Testis (tissue), 5 donors: ENCODE results near the gene FRZB. TPM values are rescaled to one million over a fixed set of nuclear protein-coding genes. Genes with fewer than 3 reads are reported as not detected.
A peak's percentile ranks its signal among the peaks of the same experiment; 100 is the strongest.

Source experiments
- DNase-seq: peaks from one replicate; pipeline ENCODE4 v3.0.0-alpha.2; 2019
- H3K27ac ChIP-seq, 2 donors: fragments of 200-600 bp; sonication (generic); one replicate each; pipeline ENCODE4 v1.5.1; 2019
- H3K27me3 ChIP-seq: fragments of 200-600 bp; sonication (generic); one replicate; pipeline ENCODE4 v1.5.1; 2019
- H3K36me3 ChIP-seq: fragments of 200-600 bp; sonication (generic); one replicate; pipeline ENCODE4 v1.5.1; 2017; ENCODE audit warnings: low read depth; ENCODE audit errors: missing control alignments
- H3K4me1 ChIP-seq: fragments of 200-600 bp; sonication (generic); one replicate; pipeline ENCODE4 v1.5.1; 2019
- H3K4me3 ChIP-seq, 2 donors: fragments of 200-600 bp; sonication (generic); one replicate each; pipeline ENCODE4 v1.5.1; 2017 to 2019
- H3K9me3 ChIP-seq: fragments of 200-600 bp; sonication (generic); one replicate; pipeline ENCODE4 v1.5.1; 2017
- CTCF ChIP-seq, 3 experiments: fragments of 450-650 bp in 2 of 3; fragments of 200-600 bp in 1 of 3; sonication (generic) in 1 of 3; IDR thresholded peaks; one replicate each; pipeline ENCODE4 v1.5.1; 2016 to 2019; ENCODE audit warnings: antibody characterized with exemption in 3 of 3, mild to moderate bottlenecking in 2 of 3, moderate library complexity in 1 of 3
- POLR2A ChIP-seq: fragments of 450-650 bp; IDR thresholded peaks from one replicate; pipeline ENCODE4 v1.6.1; 2017; ENCODE audit warnings: antibody characterized with exemption, mild to moderate bottlenecking, moderate library complexity
- WGBS, 2 donors: methylation state at CpG; one replicate each; pipeline ENCODE4 v1.1.5; 2018; 5-methylcytosine and 5-hydroxymethylcytosine counted together
- intact Hi-C: fragments of 100-400 bp; cut with DNase I; formaldehyde crosslinking; loops from one replicate; pipeline ENCODE4 v1.15.1; 2023; ENCODE audit warnings: low total_unique reads
- long read RNA-seq, 2 donors: transcript quantifications; one replicate each; lab custom pipeline, GENCODE V29; 2026
- polyA plus RNA-seq: library from polyadenylated mRNA; stranded (reverse); fragments of 350-450 nt; fragmentation: Illumina TruSeq; extraction: RNeasy Lipid Tissue Mini Kit (QIAGEN cat#74804); gene quantifications from one replicate; pipeline ENCODE4 v1.2.3, GENCODE V29; 2014; ENCODE audit warnings: low read depth, low replicate concordance; ENCODE audit not compliant: insufficient read depth
- total RNA-seq, 2 donors: library from RNA; depleted of rRNA; stranded (reverse); fragments of >200 nt; gene quantifications; one replicate each; pipeline ENCODE4 v1.2.3, GENCODE V29; 2016

FRZB gene
- 10 to 100 TPM in 1 of 2 donors, 1 to 10 TPM in 1; 8.4 to 25.9 TPM for total RNA-seq
- polyA plus RNA-seq, result 21.3 TPM
- long read RNA-seq, donor 1, transcript FRZB-201 (6 exons, 3,162 nt), result major isoform, 41 of 91 reads
- long read RNA-seq, donor 1, partial matches to known transcripts, result 50 of 91 reads
- long read RNA-seq, donor 1, other reads (novel, unspliced or antisense), result 0 of 91 reads
- long read RNA-seq, donor 2, transcript FRZB-201 (6 exons, 3,162 nt), result major isoform, 22 of 22 reads
- long read RNA-seq, donor 2, partial matches to known transcripts, result 0 of 22 reads
- long read RNA-seq, donor 2, other reads (novel, unspliced or antisense), result 0 of 22 reads

- no peaks in the 10 kb centered on the region for H3K36me3 ChIP-seq
- peak; percentile 68 for DNase-seq
- WGBS, 2 donors, result 1 to 2% methylated on average over 22 to 51 of the region's 57 CpGs
- intact Hi-C loops, result no loop called here
- TF ChIP-seq CTCF (IDR thresholded peaks at IDR 0.05), result no peak
- H3K27ac ChIP-seq, result peak within 1 kb of the TSS; percentile 63 to 65
- no peaks in the 10 kb centered on the region for H3K9me3 ChIP-seq
- peaks cover 16% of the 10 kb centered on the region for H3K4me1 ChIP-seq
- H3K4me3 ChIP-seq, result peak within 1 kb of the TSS; percentile 19 to 59
- H3K27me3 ChIP-seq, result no peaks in the 10 kb centered on the region
These were observed at the start of gene FRZB for GRCh38 chr2:182866461-182867406. Gene FRZB (minus strand): TSS chr2:182866637. CDS start chr2:182866552, 85 bp downstream.

GRCh38 chr2:182915369-182916326, 49.2 kb upstream of the FRZB start:
- Histone ChIP-seq H3K27ac (no peak overlapping the region), H3K27me3 (no peaks in the 10 kb centered on the region), H3K36me3 (no peaks in the 10 kb centered on the region), H3K4me1 (no peaks in the 10 kb centered on the region), H3K4me3 (no peak overlapping the region), H3K9me3 (no peaks in the 10 kb centered on the region)
- WGBS, 2 donors, result 80 to 81% methylated on average over 6 of the region's 6 CpGs
- TF ChIP-seq CTCF (IDR thresholded peaks at IDR 0.05), result no peak
- TF ChIP-seq POLR2A, result no peak
- no peak for DNase-seq
- intact Hi-C loops, result no loop called here

GRCh38 chr2:182914852-182915251, 48.4 kb upstream of the FRZB start:
- Histone ChIP-seq H3K4me3 (no peak overlapping the region), H3K27me3 (no peaks in the 10 kb centered on the region), H3K9me3 (no peaks in the 10 kb centered on the region), H3K27ac (no peak overlapping the region), H3K4me1 (no peaks in the 10 kb centered on the region), H3K36me3 (no peaks in the 10 kb centered on the region)
- WGBS, 2 donors, result 63 to 84% methylated on average over 1 of the region's 1 CpG
- intact Hi-C loops, result no loop called here
- DNase-seq, result no peak
- TF ChIP-seq CTCF (IDR thresholded peaks at IDR 0.05), result no peak
- no peak for TF ChIP-seq POLR2A

GRCh38 chr2:182913064-182913463, 46.6 kb upstream of the FRZB start:
- Histone ChIP-seq H3K9me3 (no peaks in the 10 kb centered on the region), H3K27ac (no peak overlapping the region), H3K4me3 (no peak overlapping the region), H3K4me1 (no peaks in the 10 kb centered on the region), H3K36me3 (no peaks in the 10 kb centered on the region), H3K27me3 (no peaks in the 10 kb centered on the region)
- TF ChIP-seq POLR2A (no peak), CTCF (IDR thresholded peaks at IDR 0.05) (no peak)
- 92% methylated on average over 1 of the region's 1 CpG for WGBS, 2 donors
- DNase-seq, result no peak
- intact Hi-C loops, result no loop called here
